BLaER1 (cell line): ENCODE measurements around the gene RFXAP.
"Not testable (repeated sequence)": the region's sequence is repeated elsewhere in the genome, so short reads cannot be mapped to it uniquely, and the experiment has no call there.

ENCODE experiments used
- H3K27ac ChIP-seq: shearing (Covaris generic); formaldehyde crosslinking; 2 replicates; pipeline ENCODE4 v1.8.1; 2022
- H3K27me3 ChIP-seq: shearing (Covaris generic); formaldehyde crosslinking; 2 replicates; pipeline ENCODE4 v1.8.1; 2022
- H3K36me3 ChIP-seq: shearing (Covaris generic); formaldehyde crosslinking; 2 replicates; pipeline ENCODE4 v1.8.1; 2022
- H3K4me1 ChIP-seq: shearing (Covaris generic); formaldehyde crosslinking; 2 replicates; pipeline ENCODE4 v1.8.1; 2022
- H3K4me2 ChIP-seq: shearing (Covaris generic); formaldehyde crosslinking; 2 replicates; pipeline ENCODE4 v1.8.1; 2022
- H3K4me3 ChIP-seq: shearing (Covaris generic); formaldehyde crosslinking; 2 replicates; pipeline ENCODE4 v1.8.1; 2022
- H3K9ac ChIP-seq: shearing (Covaris generic); formaldehyde crosslinking; 2 replicates; pipeline ENCODE4 v1.8.1; 2022
- H3K9me3 ChIP-seq: shearing (Covaris generic); formaldehyde crosslinking; 2 replicates; pipeline ENCODE4 v1.8.1; 2022
- H4K20me1 ChIP-seq: shearing (Covaris generic); formaldehyde crosslinking; 2 replicates; pipeline ENCODE4 v1.8.1; 2022
- Cebpa-rat ChIP-seq: shearing (Covaris generic); IDR thresholded peaks from 2 replicates; pipeline ENCODE4 v1.8.1; 2022

Gene RFXAP

GRCh38 chr13:36818804-36819738 is at the start of gene RFXAP:
Gene RFXAP, plus strand, starts transcription at chr13:36819222. Its CDS starts 136 bp downstream, at chr13:36819358.
- no peaks in the 10 kb centered on the region for H3K36me3 ChIP-seq
- H3K27me3 ChIP-seq, result no peaks in the 10 kb centered on the region
- H4K20me1 ChIP-seq, result peaks cover 44% of the 10 kb centered on the region
- H3K27ac ChIP-seq, result peak within 1 kb of the TSS; percentile 87
- peak within 1 kb of the TSS; percentile 83 for H3K4me3 ChIP-seq
- peaks cover 42% of the 10 kb centered on the region for H3K4me1 ChIP-seq
- TF ChIP-seq Cebpa-rat, result peak; percentile 42; the same call in 1 of the 2 replicates
- H3K9ac ChIP-seq, result peak within 1 kb of the TSS; percentile 86
- H3K4me2 ChIP-seq, result peak within 1 kb of the TSS; percentile 96
- H3K9me3 ChIP-seq, result no peaks in the 10 kb centered on the region

- no peak for TF ChIP-seq Cebpa-rat
- H3K9ac ChIP-seq, result no peak overlapping the region
- H3K27me3 ChIP-seq, result no peaks in the 10 kb centered on the region
- no peaks in the 10 kb centered on the region for H4K20me1 ChIP-seq
- no peaks in the 10 kb centered on the region for H3K9me3 ChIP-seq
- no peak overlapping the region for H3K4me2 ChIP-seq
- H3K4me3 ChIP-seq, result no peak overlapping the region
- no peak overlapping the region for H3K27ac ChIP-seq
- no peaks in the 10 kb centered on the region for H3K4me1 ChIP-seq
- no peaks in the 10 kb centered on the region for H3K36me3 ChIP-seq
Measured at GRCh38 chr13:36769545-36769944, 49.5 kb upstream of the RFXAP start.

- H3K9ac ChIP-seq, result no peak overlapping the region
- H3K27ac ChIP-seq, result no peak overlapping the region
- H3K4me3 ChIP-seq, result no peak overlapping the region
- H3K9me3 ChIP-seq, result no peaks in the 10 kb centered on the region
- no peaks in the 10 kb centered on the region for H3K27me3 ChIP-seq
- no peaks in the 10 kb centered on the region for H3K36me3 ChIP-seq
- no peak for TF ChIP-seq Cebpa-rat
- H3K4me2 ChIP-seq, result no peak overlapping the region
- H4K20me1 ChIP-seq, result no peaks in the 10 kb centered on the region
- no peaks in the 10 kb centered on the region for H3K4me1 ChIP-seq
Measured at GRCh38 chr13:36770741-36771140, 48.3 kb upstream of the RFXAP start.

- no peak for TF ChIP-seq Cebpa-rat
- Histone ChIP-seq H3K27ac (no peak overlapping the region), H3K4me1 (peaks cover 2% of the 10 kb centered on the region), H4K20me1 (no peaks in the 10 kb centered on the region), H3K27me3 (no peaks in the 10 kb centered on the region), H3K36me3 (no peaks in the 10 kb centered on the region), H3K9ac (no peak overlapping the region), H3K4me2 (no peak overlapping the region), H3K9me3 (no peaks in the 10 kb centered on the region), H3K4me3 (no peak overlapping the region)
Measured at GRCh38 chr13:36772853-36773252, 46.2 kb upstream of the RFXAP start.

- no peak overlapping the region for H3K4me2 ChIP-seq
- H3K27me3 ChIP-seq, result no peaks in the 10 kb centered on the region
- no peak overlapping the region for H3K9ac ChIP-seq
- no peaks in the 10 kb centered on the region for H3K9me3 ChIP-seq
- H4K20me1 ChIP-seq, result no peaks in the 10 kb centered on the region
- no peaks in the 10 kb centered on the region for H3K36me3 ChIP-seq
- H3K4me1 ChIP-seq, result peaks cover 7% of the 10 kb centered on the region
- no peak overlapping the region for H3K4me3 ChIP-seq
- TF ChIP-seq Cebpa-rat, result no peak
- H3K27ac ChIP-seq, result no peak overlapping the region
Measured at GRCh38 chr13:36774931-36775330, 44.1 kb upstream of the RFXAP start.

- Histone ChIP-seq H3K9me3 (no peaks in the 10 kb centered on the region), H3K27ac (no peak overlapping the region), H3K4me3 (no peak overlapping the region), H3K36me3 (no peaks in the 10 kb centered on the region), H3K4me2 (no peak overlapping the region), H3K9ac (no peak overlapping the region), H4K20me1 (no peaks in the 10 kb centered on the region), H3K4me1 (peaks cover 7% of the 10 kb centered on the region), H3K27me3 (no peaks in the 10 kb centered on the region)
- no peak for TF ChIP-seq Cebpa-rat
Measured at GRCh38 chr13:36776175-36776574, 42.8 kb upstream of the RFXAP start.

- no peaks in the 10 kb centered on the region for H4K20me1 ChIP-seq
- H3K4me1 ChIP-seq, result peaks cover 7% of the 10 kb centered on the region
- H3K27me3 ChIP-seq, result no peaks in the 10 kb centered on the region
- H3K36me3 ChIP-seq, result no peaks in the 10 kb centered on the region
- TF ChIP-seq Cebpa-rat, result no peak
- no peak overlapping the region for H3K27ac ChIP-seq
- no peak overlapping the region for H3K4me3 ChIP-seq
- H3K9ac ChIP-seq, result no peak overlapping the region
- no peaks in the 10 kb centered on the region for H3K9me3 ChIP-seq
- peak overlapping the region; percentile 7 for H3K4me2 ChIP-seq
Measured at GRCh38 chr13:36778083-36778671, 40.8 kb upstream of the RFXAP start.

- Histone ChIP-seq H3K27ac (no peak overlapping the region), H3K9me3 (no peaks in the 10 kb centered on the region), H3K4me1 (peaks cover 16% of the 10 kb centered on the region), H3K9ac (no peak overlapping the region), H3K36me3 (no peaks in the 10 kb centered on the region), H4K20me1 (no peaks in the 10 kb centered on the region), H3K4me2 (no peak overlapping the region), H3K4me3 (no peak overlapping the region), H3K27me3 (no peaks in the 10 kb centered on the region)
- no peak for TF ChIP-seq Cebpa-rat
Measured at GRCh38 chr13:36783890-36784289, 35.1 kb upstream of the RFXAP start.

- H3K4me1 ChIP-seq, result peaks cover 16% of the 10 kb centered on the region
- H3K9me3 ChIP-seq, H3K9ac ChIP-seq, H3K4me2 ChIP-seq, H3K36me3 ChIP-seq, H3K27me3 ChIP-seq, H3K27ac ChIP-seq, H4K20me1 ChIP-seq, H3K4me3 ChIP-seq: not testable (repeated sequence)
Measured at GRCh38 chr13:36786175-36786574, 32.8 kb upstream of the RFXAP start.

- Histone ChIP-seq H4K20me1 (no peaks in the 10 kb centered on the region), H3K36me3 (no peaks in the 10 kb centered on the region), H3K4me2 (peak overlapping the region; percentile 20; the same call in 1 of the 2 replicates), H3K27me3 (no peaks in the 10 kb centered on the region), H3K9ac (no peak overlapping the region), H3K4me1 (peaks cover 16% of the 10 kb centered on the region), H3K9me3 (no peaks in the 10 kb centered on the region), H3K4me3 (no peak overlapping the region), H3K27ac (no peak overlapping the region)
- TF ChIP-seq Cebpa-rat, result no peak
Measured at GRCh38 chr13:36787181-36787580, 31.8 kb upstream of the RFXAP start.
